K562 (cell line): Measurements from ENCODE around the gene GHR.

Experiments used
- CTCF ChIP-seq, 3 experiments: IDR thresholded peaks in 2 of 3; conservative IDR thresholded peaks in 1 of 3; 2 replicates each; pipeline ENCODE4 v1.5.1; 2011 to 2012; ENCODE audit warnings: low read length in 3 of 3, mild to moderate bottlenecking in 3 of 3, control low read depth in 2 of 3, improper control_type of control experiment in 1 of 3, inconsistent platforms in 1 of 3, low read depth in 1 of 3, mixed read lengths in 1 of 3, moderate library complexity in 1 of 3; ENCODE audit not compliant: insufficient read depth in 2 of 3
- E2F6 ChIP-seq, 2 experiments: IDR thresholded peaks; 2 replicates each; pipeline ENCODE4 v1.6.1; 2011; ENCODE audit warnings: borderline replicate concordance in 1 of 2, control low read depth in 1 of 2, low read depth in 1 of 2, low read length in 1 of 2, mild to moderate bottlenecking in 1 of 2, mixed read lengths in 1 of 2, moderate library complexity in 1 of 2; ENCODE audit not compliant: insufficient read depth in 1 of 2, insufficient read length in 1 of 2, poor library complexity in 1 of 2, severe bottlenecking in 1 of 2; ENCODE audit errors: extremely low read depth in 1 of 2
- GABPA ChIP-seq: fragments of 200-800 bp; sonication (Bioruptor generic); conservative IDR thresholded peaks from 2 replicates; pipeline ENCODE4 v1.6.1; 2016; ENCODE audit warnings: low read depth, missing genetic modification characterization, missing compliant biosample characterization
- HSF4 ChIP-seq: fragments of 250-450 bp; sonication (Bioruptor Pico); IDR thresholded peaks from 2 replicates; pipeline ENCODE4 v2.1.2; 2022; ENCODE audit warnings: mild to moderate bottlenecking, moderate library complexity, borderline replicate concordance
- MAFF ChIP-seq: IDR thresholded peaks from 2 replicates; pipeline ENCODE4 v1.6.1; 2012; ENCODE audit warnings: low read length, improper control_type of control experiment
- MYC ChIP-seq, 2 experiments: fragments of 250-450 bp in 1 of 2; sonication (Bioruptor Pico) in 1 of 2; IDR thresholded peaks; 2 replicates each; pipeline versions ENCODE4 v1.5.1 to v1.6.1; 2012 to 2021; ENCODE audit warnings: low read depth in 2 of 2, borderline replicate concordance in 1 of 2, improper control_type of control experiment in 1 of 2, low read length in 1 of 2, mild to moderate bottlenecking in 1 of 2, moderate library complexity in 1 of 2
- NBN ChIP-seq: fragments of 450-650 bp; IDR thresholded peaks from 2 replicates; pipeline ENCODE4 v1.6.1; 2016; ENCODE audit warnings: low read depth, mild to moderate bottlenecking
- NR2C1 ChIP-seq, 2 experiments: fragments of 450-650 bp; IDR thresholded peaks; 2 replicates each; pipeline ENCODE4 v1.6.1; 2017; ENCODE audit warnings: mild to moderate bottlenecking in 2 of 2, antibody characterized with exemption in 1 of 2, inconsistent platforms in 1 of 2, missing compliant biosample characterization in 1 of 2, missing genetic modification characterization in 1 of 2
- RBM17 ChIP-seq: fragments of 200-400 bp; formaldehyde crosslinking; IDR thresholded peaks from 2 replicates; pipeline ENCODE4 v1.6.1; 2017; ENCODE audit warnings: low read depth, mild to moderate bottlenecking, low read length, borderline replicate concordance
- REST ChIP-seq, 2 experiments: fragments of 450-650 bp; formaldehyde crosslinking in 1 of 2; IDR thresholded peaks; 2 replicates each; pipeline versions ENCODE4 v1.4.0 to v1.6.1; 2014 to 2020; ENCODE audit warnings: mild to moderate bottlenecking in 2 of 2, borderline replicate concordance in 1 of 2, low read depth in 1 of 2
- ZNF830 ChIP-seq: fragments of 250-450 bp; sonication (Bioruptor Pico); IDR thresholded peaks from 2 replicates; pipeline ENCODE4 v1.5.0; 2021; ENCODE audit warnings: mild to moderate bottlenecking

GRCh38 chr5:42604171-42604711, 181.0 kb downstream of the GHR start:
- TF ChIP-seq CTCF (IDR thresholded peaks at IDR 0.05 in 2 of 3, conservative IDR thresholded peaks at IDR 0.05 in 1 of 3; ENCODE audit: insufficient read depth in 2 of 3, low read depth in 1 of 3, low read length in 3 of 3) (no peak), NR2C1 (IDR thresholded peaks at IDR 0.05) (no peak), NR2C1 (tag; IDR thresholded peaks at IDR 0.05) (no peak), E2F6 (IDR thresholded peaks at IDR 0.05; ENCODE audit: borderline replicate concordance in 1 of 2, extremely low read depth in 1 of 2, insufficient read depth in 1 of 2, insufficient read length in 1 of 2, low read depth in 1 of 2, low read length in 1 of 2, poor library complexity in 1 of 2, severe bottlenecking in 1 of 2) (no peak), MYC (IDR thresholded peaks at IDR 0.05; ENCODE audit: low read depth, low read length) (no peak), MYC (CRISPR knock-in tag; IDR thresholded peaks at IDR 0.05; ENCODE audit: borderline replicate concordance, low read depth) (no peak), ZNF830 (CRISPR knock-in tag) (no peak), REST (IDR thresholded peaks at IDR 0.05; ENCODE audit: borderline replicate concordance) (no peak), REST (CRISPR knock-in tag; IDR thresholded peaks at IDR 0.05; ENCODE audit: low read depth) (no peak), RBM17 (no peak), HSF4 (CRISPR knock-in tag) (no peak), GABPA (tag) (no peak), MAFF (no peak), NBN (no peak)
